ENCODE measurements around the gene PDE6H. TPM values are rescaled to one million over a fixed set of nuclear protein-coding genes. Genes with fewer than 3 reads are reported as not detected.

The PDE6H gene
- total RNA-seq, 2 experiments from 2014 or later, result 0.25 TPM; not detected in 1

DNA sequence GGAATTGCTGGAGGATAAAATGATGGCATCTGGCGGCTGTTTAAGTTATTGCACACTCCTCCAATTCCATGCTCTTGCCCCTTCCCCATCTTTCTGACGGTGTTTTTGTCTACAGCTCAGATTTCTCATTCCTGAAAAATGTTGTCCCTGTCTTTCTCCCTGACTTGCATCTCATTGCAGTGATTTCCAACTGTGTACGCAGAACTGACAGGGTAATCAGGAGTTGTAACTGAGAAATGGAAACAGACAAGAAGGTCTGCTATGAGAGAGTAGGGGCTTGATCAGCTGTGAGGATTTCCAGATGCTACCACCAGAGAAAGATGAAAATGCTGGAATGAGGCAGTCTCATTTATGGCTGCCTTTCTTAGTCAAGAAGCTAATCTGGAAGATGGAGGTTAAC, 35.8 kb upstream of the PDE6H start:
- peaks cover 3% of the 10 kb centered on the region for H3K9me3 Mint-ChIP-seq (ENCODE audit: low read depth)
- H3K4me3 Mint-ChIP-seq, result no peak overlapping the region
- peaks cover 30% of the 10 kb centered on the region for H3K4me1 Mint-ChIP-seq
- POLR2A ChIA-PET, result no interaction called here
- CTCF ChIA-PET, result interaction anchor here (0.7 to 2.9 kb wide), 11 partner anchors 9 to 1318 kb away, joined by 3 to 20 read pairs (median 3); partner anchors contain the start of genes C12orf60 and WBP11
- H3K27me3 Mint-ChIP-seq, result no peaks in the 10 kb centered on the region
- no peak overlapping the region for H3K27ac Mint-ChIP-seq
- intact Hi-C loops (cut with DNase I, micrococcal nuclease), result loop anchor here (2.0 to 5.0 kb wide), 2 partner anchors 58 to 60 kb away; no protein-coding TSS in a partner anchor
- DNase-seq (no peak), ATAC-seq (no peak)
- peaks cover 50% of the 10 kb centered on the region for H3K36me3 Mint-ChIP-seq (ENCODE audit: low read depth)

DNA sequence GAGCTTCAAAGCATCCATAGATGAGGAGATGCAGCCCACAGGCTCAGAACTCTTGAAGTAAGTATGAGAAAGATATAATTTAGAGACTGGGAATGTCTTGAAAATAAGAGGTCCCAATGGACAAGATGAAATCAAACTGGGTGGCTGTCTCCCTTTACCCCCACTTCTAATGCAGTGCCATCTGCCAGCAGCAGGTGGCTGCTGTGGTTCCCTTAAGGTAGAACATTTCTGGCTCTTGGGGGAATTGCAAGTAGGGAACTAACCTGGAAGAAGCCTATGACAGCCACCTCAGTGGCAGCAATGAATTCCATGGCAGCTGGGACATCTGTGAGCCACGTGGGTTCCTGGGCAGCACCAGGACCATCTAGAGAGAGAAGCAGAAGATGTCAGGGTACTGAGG, 35.2 kb upstream of the PDE6H start:
- no peak overlapping the region for H3K4me3 Mint-ChIP-seq
- H3K27ac Mint-ChIP-seq, result peak overlapping the region; percentile 44
- no peaks in the 10 kb centered on the region for H3K27me3 Mint-ChIP-seq
- ChIA-PET CTCF (interaction anchor here (0.9 to 2.9 kb wide), 10 partner anchors 9 to 134 kb away, joined by 3 to 20 read pairs (median 4); partner anchors contain the start of genes C12orf60 and WBP11), POLR2A (no interaction called here)
- intact Hi-C loops (cut with DNase I, micrococcal nuclease), result loop anchor here (2.0 to 5.0 kb wide), 3 partner anchors 27 to 60 kb away; no protein-coding TSS in a partner anchor
- DNase-seq (peak; percentile 42), ATAC-seq (peak; percentile 31)
- peaks cover 3% of the 10 kb centered on the region for H3K9me3 Mint-ChIP-seq (ENCODE audit: low read depth)
- H3K36me3 Mint-ChIP-seq (ENCODE audit: low read depth), result peaks cover 54% of the 10 kb centered on the region
- H3K4me1 Mint-ChIP-seq, result peaks cover 30% of the 10 kb centered on the region

DNA sequence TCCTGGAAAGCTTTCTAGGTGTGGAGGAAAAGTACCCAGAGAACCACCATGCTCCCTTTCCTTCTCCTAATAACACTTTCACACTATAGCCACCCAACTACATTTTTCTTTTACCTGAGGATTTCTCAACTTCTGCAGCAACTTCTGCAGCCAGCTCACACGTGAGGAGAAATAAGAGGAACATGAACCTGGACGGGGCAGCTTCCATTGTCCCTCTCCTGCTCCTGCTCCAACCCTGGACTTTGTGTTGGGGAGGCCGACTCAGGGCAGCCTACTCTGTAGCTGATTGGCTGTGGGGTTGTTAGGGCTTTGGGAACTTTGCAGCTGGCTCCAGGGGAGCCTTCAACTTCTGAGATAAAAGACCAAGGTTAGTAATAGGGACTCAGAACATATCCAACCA, 34.5 kb upstream of the PDE6H start, which contains the start of gene ERP27:
ERP27 (minus strand) TSS at position 237 of the 400 bp plus-strand sequence; CDS start at position 208, 29 bp downstream.
- ATAC-seq, result no peak
- CTCF ChIA-PET, result interaction anchor here (0.6 to 2.9 kb wide), 9 partner anchors 10 to 819 kb away, joined by 3 to 20 read pairs (median 4); partner anchors contain the start of gene ARHGDIB
- intact Hi-C loops (cut with DNase I, micrococcal nuclease), result loop anchor here (2.0 to 5.0 kb wide), 2 partner anchors 28 to 59 kb away; no protein-coding TSS in a partner anchor
- no peak for DNase-seq
- Mint-ChIP-seq H3K4me3 (peak within 1 kb of the TSS; percentile 33), H3K27me3 (no peaks in the 10 kb centered on the region), H3K36me3 (ENCODE audit: low read depth) (peaks cover 55% of the 10 kb centered on the region), H3K27ac (peak within 1 kb of the TSS; percentile 84), H3K4me1 (peaks cover 30% of the 10 kb centered on the region), H3K9me3 (ENCODE audit: low read depth) (peaks cover 3% of the 10 kb centered on the region)
- POLR2A ChIA-PET, result no interaction called here

DNA sequence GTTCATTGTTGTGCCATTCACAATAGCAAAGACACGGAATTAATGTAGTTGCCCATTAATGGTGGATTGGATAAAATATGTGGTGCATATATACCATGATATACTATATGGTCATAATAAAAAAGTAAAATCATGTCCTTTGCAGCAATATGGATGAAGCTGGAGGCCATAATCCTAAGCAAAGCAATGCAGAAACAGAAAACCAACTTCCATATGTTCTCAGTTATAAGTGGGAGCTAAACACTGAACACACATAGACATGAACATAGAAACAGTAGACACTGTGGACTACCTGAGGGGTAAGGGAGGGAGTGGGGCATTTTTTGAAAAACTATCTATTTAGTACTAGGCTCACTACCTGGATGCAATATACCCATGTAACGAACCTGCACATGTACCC, 31.5 kb upstream of the PDE6H start:
- Mint-ChIP-seq H3K4me1 (peaks cover 50% of the 10 kb centered on the region), H3K4me3 (no peak overlapping the region), H3K36me3 (ENCODE audit: low read depth) (peaks cover 74% of the 10 kb centered on the region), H3K27ac (no peak overlapping the region), H3K9me3 (ENCODE audit: low read depth) (peaks cover 3% of the 10 kb centered on the region), H3K27me3 (no peaks in the 10 kb centered on the region)
- CTCF ChIA-PET, result interaction anchor here (0.6 to 0.9 kb wide), 2 partner anchors 93 to 164 kb away, joined by 3 read pairs; no protein-coding TSS in a partner anchor
- DNase-seq, result no peak
- intact Hi-C loops (cut with DNase I, micrococcal nuclease), result no loop called here
- POLR2A ChIA-PET, result no interaction called here
- ATAC-seq, result no peak

DNA sequence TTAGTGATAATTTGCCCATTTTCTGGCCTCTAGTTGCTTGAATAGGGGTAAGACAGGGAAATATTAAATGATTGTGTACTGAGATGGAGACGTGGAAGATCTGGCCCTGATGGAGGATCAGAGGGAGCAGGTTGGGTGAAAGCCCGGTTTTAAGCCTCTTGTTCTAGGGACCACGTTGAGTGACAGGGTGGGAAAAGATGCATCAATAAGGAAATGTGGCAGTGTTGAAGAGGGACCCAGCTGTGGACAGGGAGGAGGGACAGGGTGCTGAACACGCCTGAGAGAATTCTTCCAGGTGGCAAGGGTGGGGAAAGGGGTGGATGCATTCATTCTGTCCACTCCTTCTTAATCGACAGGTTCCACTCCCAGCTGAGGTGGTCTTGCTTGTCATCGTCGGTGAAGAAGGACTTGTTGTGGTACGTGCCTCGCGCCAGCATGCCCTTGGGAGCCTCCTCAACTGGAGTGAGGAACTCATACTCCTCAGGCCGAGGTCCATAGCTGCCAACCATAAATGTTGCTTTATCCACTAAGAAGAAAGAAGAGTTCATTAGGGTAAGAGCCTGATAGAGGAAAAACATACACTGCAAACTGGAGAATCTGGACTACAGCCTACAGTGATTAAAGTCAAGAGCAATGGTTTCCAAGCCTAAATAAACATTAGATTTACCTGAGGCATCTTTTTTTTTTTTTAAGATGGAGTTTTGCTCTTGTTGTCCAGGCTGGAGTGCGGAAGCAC, 30.5 kb upstream of the PDE6H start:
- H3K4me3 Mint-ChIP-seq, result no peak overlapping the region
- peaks cover 3% of the 10 kb centered on the region for H3K9me3 Mint-ChIP-seq (ENCODE audit: low read depth)
- ATAC-seq (no peak), DNase-seq (no peak)
- ChIA-PET CTCF (no interaction called here), POLR2A (no interaction called here)
- H3K27ac Mint-ChIP-seq, result peak overlapping the region; percentile 35
- H3K4me1 Mint-ChIP-seq, result peaks cover 55% of the 10 kb centered on the region
- intact Hi-C loops (cut with DNase I, micrococcal nuclease), result no loop called here
- H3K27me3 Mint-ChIP-seq, result no peaks in the 10 kb centered on the region
- peaks cover 79% of the 10 kb centered on the region for H3K36me3 Mint-ChIP-seq (ENCODE audit: low read depth)

DNA sequence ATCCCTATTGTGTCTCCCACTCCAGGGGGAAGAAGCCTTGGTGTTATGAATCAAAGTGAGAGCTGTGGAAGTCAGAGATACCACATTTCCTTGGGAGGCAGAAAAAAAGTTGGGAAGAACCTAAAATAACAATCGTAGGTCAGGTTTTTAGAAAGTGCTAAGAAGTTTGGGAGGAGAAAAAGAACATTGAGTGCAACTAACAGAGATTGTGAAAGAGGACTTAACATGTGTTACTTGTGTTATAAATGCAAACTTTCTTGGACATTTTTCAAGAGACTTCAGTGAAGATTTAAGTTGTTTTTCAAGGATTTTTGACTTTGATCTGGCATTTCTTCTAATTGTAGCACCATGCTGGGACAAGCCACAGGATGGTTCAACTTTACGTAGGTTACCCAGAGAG, 26.7 kb upstream of the PDE6H start:
- POLR2A ChIA-PET, result no interaction called here
- H3K27me3 Mint-ChIP-seq, result no peaks in the 10 kb centered on the region
- no peaks in the 10 kb centered on the region for H3K9me3 Mint-ChIP-seq (ENCODE audit: low read depth)
- no peak for ATAC-seq
- peaks cover 63% of the 10 kb centered on the region for H3K4me1 Mint-ChIP-seq
- CTCF ChIA-PET, result interaction anchor here (0.7 to 5.4 kb wide), 3 partner anchors 9 to 332 kb away, joined by 3 to 27 read pairs (median 5); no protein-coding TSS in a partner anchor
- intact Hi-C loops (cut with DNase I, micrococcal nuclease), result no loop called here
- peak overlapping the region; percentile 96 for H3K27ac Mint-ChIP-seq
- H3K36me3 Mint-ChIP-seq (ENCODE audit: low read depth), result peaks cover 81% of the 10 kb centered on the region
- H3K4me3 Mint-ChIP-seq, result peak overlapping the region; percentile 73
- no peak for DNase-seq

DNA sequence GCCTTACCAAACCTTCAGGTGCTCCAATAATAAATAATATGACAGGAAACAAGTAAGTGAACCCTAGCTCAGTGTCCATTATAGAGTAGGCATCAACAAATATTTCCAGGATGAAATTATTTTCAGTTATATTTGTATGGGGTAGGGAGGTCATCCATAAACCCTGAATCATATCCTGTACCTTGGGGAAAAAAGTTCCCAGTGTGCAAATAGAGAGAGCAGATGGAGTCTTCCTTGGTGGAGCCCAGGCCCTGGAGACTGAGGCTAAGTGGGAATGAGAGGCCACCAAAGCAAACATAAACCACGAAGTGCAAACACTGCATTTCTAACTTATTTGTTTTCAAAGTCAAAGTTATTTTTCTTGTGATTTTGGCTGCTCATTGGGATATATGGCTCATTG, 26.0 kb upstream of the PDE6H start:
- no peak for ATAC-seq
- ChIA-PET POLR2A (interaction anchor here (0.6 kb wide), 1 partner anchor 44 kb away, joined by 4 read pairs; no protein-coding TSS in a partner anchor), CTCF (interaction anchor here (0.7 to 5.4 kb wide), 3 partner anchors 10 to 331 kb away, joined by 3 to 27 read pairs (median 5); no protein-coding TSS in a partner anchor)
- peak overlapping the region; percentile 96 for H3K27ac Mint-ChIP-seq
- peaks cover 70% of the 10 kb centered on the region for H3K4me1 Mint-ChIP-seq
- no peaks in the 10 kb centered on the region for H3K9me3 Mint-ChIP-seq (ENCODE audit: low read depth)
- peaks cover 82% of the 10 kb centered on the region for H3K36me3 Mint-ChIP-seq (ENCODE audit: low read depth)
- no peaks in the 10 kb centered on the region for H3K27me3 Mint-ChIP-seq
- no peak for DNase-seq
- H3K4me3 Mint-ChIP-seq, result peak overlapping the region; percentile 73
- intact Hi-C loops (cut with DNase I, micrococcal nuclease), result loop anchor here in 1 of 2 experiments (1.0 kb wide), 1 partner anchor 8 kb away; no protein-coding TSS in a partner anchor

DNA sequence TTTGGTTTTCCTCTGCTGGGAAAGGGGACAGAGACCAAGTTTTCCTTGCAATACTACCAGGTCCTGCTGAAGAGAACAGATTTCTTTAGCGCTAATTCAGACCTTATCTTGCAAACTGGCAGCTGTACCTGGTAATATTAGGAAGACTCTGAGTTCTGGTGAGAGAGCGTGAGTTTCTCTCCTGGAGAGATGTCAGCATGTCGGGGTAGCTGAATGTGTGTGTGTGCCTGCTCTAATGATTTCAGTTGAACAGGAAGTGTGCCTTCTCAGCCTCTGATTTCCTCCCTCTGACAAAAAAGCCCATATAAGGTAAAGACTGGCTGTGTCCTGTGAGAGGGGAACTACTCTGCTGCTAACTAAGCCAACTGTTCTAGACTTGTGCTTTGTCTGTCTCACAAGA, 24.2 kb upstream of the PDE6H start:
- H3K36me3 Mint-ChIP-seq (ENCODE audit: low read depth), result peaks cover 76% of the 10 kb centered on the region
- H3K27ac Mint-ChIP-seq, result peak overlapping the region; percentile 96
- ChIA-PET POLR2A (interaction anchor here (1.1 to 1.3 kb wide), 2 partner anchors 10 to 179 kb away, joined by 3 to 6 read pairs; no protein-coding TSS in a partner anchor), CTCF (interaction anchor here (0.6 to 5.4 kb wide), 6 partner anchors 10 to 47 kb away, joined by 3 to 27 read pairs (median 4); partner anchors contain the start of gene ERP27)
- H3K4me3 Mint-ChIP-seq, result peak overlapping the region; percentile 73
- H3K9me3 Mint-ChIP-seq (ENCODE audit: low read depth), result no peaks in the 10 kb centered on the region
- ATAC-seq (peak; percentile 82), DNase-seq (peak; percentile 68)
- intact Hi-C loops (cut with DNase I, micrococcal nuclease), result loop anchor here (1.0 to 2.0 kb wide), 3 partner anchors 8 to 146 kb away; partner anchors contain the start of genes C12orf60 (in 1 of the 2) and WBP11 (in 1 of the 2)
- H3K27me3 Mint-ChIP-seq, result no peaks in the 10 kb centered on the region
- peaks cover 87% of the 10 kb centered on the region for H3K4me1 Mint-ChIP-seq

DNA sequence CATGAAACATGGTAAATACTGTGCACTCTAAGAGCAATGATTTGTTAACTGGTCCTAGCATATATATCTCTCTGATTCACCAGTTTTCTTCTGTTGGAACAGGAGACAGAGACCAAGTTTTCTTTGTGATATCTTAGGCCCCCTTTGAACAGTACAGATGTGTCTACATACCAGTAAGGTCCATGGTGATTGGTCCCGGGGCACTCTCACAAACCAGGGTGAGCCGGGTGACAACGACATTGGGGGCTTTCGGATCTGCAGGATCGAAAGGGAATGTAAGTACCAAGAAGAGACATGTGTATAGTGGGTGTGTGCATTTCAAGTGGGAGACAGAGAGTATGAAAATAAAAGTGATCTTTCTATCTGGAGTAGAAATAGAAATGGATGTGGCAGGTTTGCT, 23.2 kb upstream of the PDE6H start:
- Mint-ChIP-seq H3K36me3 (ENCODE audit: low read depth) (peaks cover 80% of the 10 kb centered on the region), H3K9me3 (ENCODE audit: low read depth) (no peaks in the 10 kb centered on the region), H3K4me1 (peaks cover 94% of the 10 kb centered on the region), H3K4me3 (peak overlapping the region; percentile 73), H3K27ac (peak overlapping the region; percentile 96), H3K27me3 (no peaks in the 10 kb centered on the region)
- POLR2A ChIA-PET, result no interaction called here
- peak; percentile 60 for DNase-seq
- CTCF ChIA-PET, result no interaction called here
- intact Hi-C loops (cut with DNase I, micrococcal nuclease), result loop anchor here (1.0 to 5.0 kb wide), 5 partner anchors 13 to 613 kb away; partner anchors contain the start of genes C12orf60 (in 1 of the 2) and WBP11 (in 1 of the 2)
- no peak for ATAC-seq

DNA sequence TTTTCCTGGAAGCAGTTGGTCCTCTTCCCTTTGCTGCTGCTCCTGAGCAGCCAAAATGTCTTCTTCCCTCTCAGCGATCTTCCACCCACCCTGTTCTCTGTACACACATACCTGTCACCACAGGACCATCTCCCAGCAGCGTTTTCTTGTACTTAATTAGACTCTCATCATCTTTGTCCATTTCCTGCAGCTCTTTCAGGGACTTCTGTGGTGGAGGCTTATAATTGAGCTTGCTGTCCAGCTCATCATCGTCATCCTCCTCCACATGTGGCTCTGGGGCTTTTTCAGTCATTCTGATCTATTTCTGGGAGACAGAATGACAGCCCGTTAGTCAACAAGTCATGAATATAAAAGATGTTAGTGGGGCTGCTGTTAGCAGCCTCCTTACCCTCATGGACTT, 22.4 kb upstream of the PDE6H start:
- no peaks in the 10 kb centered on the region for H3K9me3 Mint-ChIP-seq (ENCODE audit: low read depth)
- peaks cover 74% of the 10 kb centered on the region for H3K36me3 Mint-ChIP-seq (ENCODE audit: low read depth)
- H3K27me3 Mint-ChIP-seq, result no peaks in the 10 kb centered on the region
- CTCF ChIA-PET, result interaction anchor here (0.6 to 1.1 kb wide), 2 partner anchors 14 to 40 kb away, joined by 3 read pairs; no protein-coding TSS in a partner anchor
- POLR2A ChIA-PET, result interaction anchor here (0.9 to 1.4 kb wide), 3 partner anchors 8 to 180 kb away, joined by 3 to 8 read pairs (median 4); a partner anchor contains a TSS
- peaks cover 89% of the 10 kb centered on the region for H3K4me1 Mint-ChIP-seq
- DNase-seq, result peak; percentile 65
- H3K27ac Mint-ChIP-seq, result peak overlapping the region; percentile 96
- intact Hi-C loops (cut with DNase I, micrococcal nuclease), result loop anchor here (1.0 to 5.0 kb wide), 3 partner anchors 40 to 612 kb away; no protein-coding TSS in a partner anchor
- peak overlapping the region; percentile 73 for H3K4me3 Mint-ChIP-seq
- ATAC-seq, result peak; percentile 43
